Ramos (cell line): ENCODE measurements around the gene ACSF3.

Experiments
- in situ Hi-C: fragments of 300-500 bp; cut with MboI; formaldehyde crosslinking; loops from one replicate; pipeline ENCODE4 v1.14.3; 2022; ENCODE audit warnings: low sequenced_read_pairs; ENCODE audit not compliant: unreplicated experiment

The ACSF3 gene

GRCh38 chr16:89152831-89153700 lies 59.4 kb downstream of the ACSF3 start:
- in situ Hi-C loops: no loop called here

- in situ Hi-C loops: no loop called here
These were observed 60.2 kb downstream of the ACSF3 start for GRCh38 chr16:89153848-89154271.

GRCh38 chr16:89154390-89155183 lies 60.9 kb downstream of the ACSF3 start:
- in situ Hi-C loops: no loop called here

DNA sequence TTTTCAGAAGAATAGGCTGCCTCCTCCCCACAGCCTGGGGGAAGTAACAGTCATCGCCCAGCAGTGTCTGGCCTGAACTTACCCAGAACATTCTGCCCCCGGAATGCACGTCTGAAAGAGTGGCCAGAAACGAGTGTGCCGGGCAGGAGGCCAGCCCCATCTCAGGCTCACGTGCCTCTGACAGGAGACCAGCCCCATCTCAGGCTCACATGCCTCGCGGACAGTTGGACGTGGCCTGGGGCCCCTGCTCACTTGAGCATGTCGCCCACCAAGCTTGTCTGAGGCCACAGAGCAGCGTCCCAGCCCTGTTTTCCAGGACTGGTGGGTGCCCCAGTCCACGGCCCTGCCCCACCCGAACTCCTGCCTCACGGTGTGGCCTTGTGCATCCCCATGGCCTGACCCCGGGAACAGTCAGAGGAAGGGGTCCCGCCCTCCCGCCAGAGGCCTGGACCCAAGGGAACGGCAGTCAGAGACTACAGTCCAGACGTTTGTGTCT lies 61.6 kb downstream of the ACSF3 start:
- in situ Hi-C loops: no loop called here

DNA sequence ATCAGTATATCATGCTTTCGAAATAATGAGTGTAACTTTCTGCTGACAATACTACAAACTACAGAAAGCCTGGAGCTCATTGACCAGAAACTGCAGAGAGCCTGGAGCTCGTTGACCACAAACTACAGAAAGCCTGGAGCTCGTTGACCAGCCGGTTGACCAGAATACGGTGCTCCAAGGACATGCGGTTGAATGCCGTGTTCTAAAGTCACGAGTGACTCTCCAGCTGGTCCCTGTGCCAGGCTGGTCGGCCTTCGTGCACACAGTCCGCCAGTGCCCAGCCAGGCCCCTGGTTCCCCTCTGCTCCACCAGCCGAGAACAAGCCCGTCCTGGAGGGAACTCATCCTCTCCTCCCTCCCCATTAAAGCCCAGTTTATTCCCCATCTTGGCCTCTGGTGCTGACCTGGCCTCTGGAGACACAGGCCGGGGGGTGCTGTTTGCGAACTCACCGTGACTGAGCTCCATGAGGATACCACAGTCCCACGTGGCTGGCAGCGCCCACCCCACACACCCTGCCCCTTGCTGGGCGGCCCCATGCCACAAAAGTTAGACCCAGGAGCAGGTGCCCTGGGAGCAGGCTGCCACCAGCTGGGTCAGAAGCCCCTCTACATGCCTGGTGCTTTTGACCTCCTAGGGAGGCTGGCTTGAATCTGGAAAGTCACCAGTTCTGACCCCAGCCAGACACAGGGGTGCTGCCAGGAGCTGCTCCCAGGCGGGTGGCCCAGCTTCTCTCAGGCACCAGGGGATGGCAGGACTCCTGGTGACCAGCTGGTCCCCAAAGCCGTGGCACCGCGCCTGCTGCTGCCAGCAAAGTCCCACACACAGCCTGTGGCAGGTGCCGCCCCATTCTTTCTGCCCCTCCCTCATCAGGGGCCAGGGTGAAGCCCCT lies 62.4 kb downstream of the ACSF3 start:
- in situ Hi-C loops: no loop called here

- in situ Hi-C loops: no loop called here
These were observed 63.3 kb downstream of the ACSF3 start for GRCh38 chr16:89156740-89157645.

- in situ Hi-C loops: no loop called here
These were observed 64.1 kb downstream of the ACSF3 start for GRCh38 chr16:89157778-89158177.

DNA sequence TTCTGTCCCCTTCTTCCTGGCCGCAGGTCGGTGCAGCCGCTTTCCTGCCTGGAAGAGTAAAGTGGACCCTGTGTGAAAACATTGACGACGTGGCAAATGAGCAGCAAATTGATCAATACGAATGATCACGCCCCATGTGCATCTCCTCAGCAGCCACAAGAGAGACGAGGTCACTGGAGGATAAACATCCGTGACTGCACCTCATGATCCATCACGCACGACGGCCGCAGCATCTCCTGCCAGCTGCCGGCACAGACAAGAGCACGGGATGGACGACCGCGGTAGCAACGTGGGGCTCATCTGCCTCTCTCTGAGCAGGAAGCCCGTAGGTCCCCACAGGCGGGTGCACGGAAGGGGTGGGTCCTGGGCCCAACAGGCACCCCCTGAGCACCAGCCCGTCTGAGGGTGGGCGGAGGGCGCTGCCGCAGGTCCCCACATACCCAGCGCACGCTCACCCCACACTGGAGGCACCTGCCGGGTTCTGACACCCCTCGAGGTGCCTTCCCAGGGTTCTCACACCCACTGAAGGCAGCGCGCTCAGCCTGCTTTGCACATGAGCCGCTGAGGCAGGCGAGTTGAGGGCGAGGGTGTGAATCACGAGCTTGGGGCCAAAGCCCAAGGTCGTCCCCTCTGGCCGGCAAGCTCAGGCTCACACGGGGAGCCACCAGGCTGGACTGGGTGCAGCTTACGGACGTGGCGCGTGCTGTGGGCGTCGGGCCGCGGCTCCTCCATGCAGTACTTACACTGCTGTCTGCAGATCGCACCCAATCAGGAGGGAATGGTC lies 65.6 kb downstream of the ACSF3 start:
- in situ Hi-C loops: no loop called here

DNA sequence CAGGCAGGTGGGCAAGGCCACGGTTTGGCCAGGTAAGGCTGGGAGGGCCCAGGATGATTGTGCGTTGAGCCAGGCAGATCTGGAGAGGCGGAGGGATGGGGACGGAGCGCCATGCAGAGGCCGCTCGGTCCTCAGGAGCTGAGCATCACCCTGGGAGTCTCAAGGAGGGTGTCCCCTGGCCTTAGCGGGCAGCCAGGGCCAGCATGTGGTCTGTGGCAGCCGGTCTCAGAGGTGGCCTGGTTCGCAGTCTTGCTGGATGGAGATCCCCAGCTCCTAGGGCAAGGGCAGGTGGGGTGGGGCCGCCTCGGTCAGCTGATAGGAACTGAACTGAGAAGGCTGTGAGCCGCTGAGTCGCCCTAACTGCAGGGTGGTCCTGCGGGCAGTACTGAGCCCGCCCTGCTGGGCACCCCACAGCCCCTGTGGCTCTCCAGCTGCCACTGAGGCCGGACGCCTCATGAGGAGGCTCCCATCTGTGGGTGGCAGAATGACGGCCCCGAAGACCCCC lies 66.2 kb downstream of the ACSF3 start:
- in situ Hi-C loops: loop anchor here (10.0 kb wide), 1 partner anchor 415 kb away; no protein-coding TSS in a partner anchor

DNA sequence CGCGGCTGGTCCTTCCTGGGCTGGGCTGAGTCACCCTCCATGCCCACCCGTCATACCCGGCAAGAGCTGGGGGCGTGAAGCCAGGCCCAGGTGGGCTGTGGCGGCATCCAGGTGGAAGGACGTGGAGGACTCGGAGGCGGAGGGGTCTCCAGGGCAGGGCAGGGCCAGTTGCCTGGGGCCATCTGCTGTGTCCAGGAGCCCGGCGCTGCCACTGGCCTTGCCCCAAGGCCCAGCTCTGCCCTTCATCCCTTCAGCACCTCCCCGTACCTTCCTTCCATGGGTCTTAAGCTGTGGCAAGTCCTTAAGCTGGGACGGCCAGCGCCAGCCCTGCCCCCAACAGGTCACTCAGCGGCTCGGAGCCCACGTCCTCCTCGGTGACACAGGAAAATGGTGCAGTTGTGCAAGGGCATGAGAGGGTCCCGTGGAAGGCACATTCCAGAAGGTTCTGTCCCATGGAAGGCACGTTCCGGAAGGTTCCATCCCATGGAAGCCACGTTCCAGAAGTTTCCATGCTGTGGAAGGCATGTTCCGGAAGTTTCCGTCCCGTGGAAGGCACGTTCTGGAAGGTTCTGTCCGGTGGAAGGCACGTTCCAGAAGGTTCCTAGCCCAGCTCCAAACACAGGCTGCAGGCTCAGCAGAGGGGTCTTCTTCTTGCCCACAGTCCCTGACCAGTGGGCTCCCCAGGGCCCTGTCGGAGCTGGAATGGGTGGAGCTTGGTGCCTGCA lies 67.5 kb downstream of the ACSF3 start:
- in situ Hi-C loops: loop anchor here (10.0 kb wide), 1 partner anchor 416 kb away; no protein-coding TSS in a partner anchor

GRCh38 chr16:89161763-89162713 lies 68.4 kb downstream of the ACSF3 start:
- in situ Hi-C loops: loop anchor here (10.0 kb wide), 1 partner anchor 417 kb away; no protein-coding TSS in a partner anchor

DNA sequence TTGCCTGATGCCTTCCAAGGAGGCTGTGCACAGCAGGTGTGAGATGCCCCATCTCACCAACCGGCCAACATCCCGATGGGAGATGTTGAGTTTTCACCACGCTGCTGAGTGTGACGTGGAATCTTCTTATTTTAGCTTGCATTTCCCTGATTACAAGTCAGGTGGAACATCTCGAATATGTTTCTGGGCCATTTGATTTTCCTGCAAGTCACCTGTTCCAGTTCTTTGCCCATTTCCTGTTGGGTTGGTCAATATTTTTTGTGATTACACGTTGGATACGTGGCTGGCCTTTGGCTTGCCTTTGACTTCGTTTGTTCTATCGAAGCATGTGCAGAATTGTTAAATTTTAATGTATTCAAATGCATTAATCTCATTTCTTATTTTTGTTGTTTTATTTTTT lies 69.6 kb downstream of the ACSF3 start:
- in situ Hi-C loops: loop anchor here (10.0 kb wide), 1 partner anchor 418 kb away; no protein-coding TSS in a partner anchor

DNA sequence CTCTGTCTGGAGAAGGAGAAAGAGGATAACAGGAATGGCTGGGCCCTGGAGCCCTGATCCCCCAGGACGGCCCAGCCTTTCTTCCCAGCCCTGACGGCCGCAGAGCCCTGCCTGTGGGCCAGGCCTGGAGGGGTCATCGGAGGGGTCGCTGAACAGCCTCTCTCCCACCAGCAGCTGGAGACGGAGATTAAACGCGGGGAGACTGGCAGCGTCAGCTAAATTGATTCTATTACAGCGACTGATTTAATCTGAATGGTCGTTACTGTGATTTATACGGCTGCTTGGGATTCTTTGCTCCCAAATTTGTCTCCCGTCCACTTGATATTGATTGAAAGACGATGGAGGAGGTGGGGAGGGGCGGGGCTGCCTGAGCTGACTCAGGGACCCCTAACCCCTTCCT lies 70.8 kb downstream of the ACSF3 start:
- in situ Hi-C loops: loop anchor here (10.0 kb wide), 1 partner anchor 420 kb away; no protein-coding TSS in a partner anchor

DNA sequence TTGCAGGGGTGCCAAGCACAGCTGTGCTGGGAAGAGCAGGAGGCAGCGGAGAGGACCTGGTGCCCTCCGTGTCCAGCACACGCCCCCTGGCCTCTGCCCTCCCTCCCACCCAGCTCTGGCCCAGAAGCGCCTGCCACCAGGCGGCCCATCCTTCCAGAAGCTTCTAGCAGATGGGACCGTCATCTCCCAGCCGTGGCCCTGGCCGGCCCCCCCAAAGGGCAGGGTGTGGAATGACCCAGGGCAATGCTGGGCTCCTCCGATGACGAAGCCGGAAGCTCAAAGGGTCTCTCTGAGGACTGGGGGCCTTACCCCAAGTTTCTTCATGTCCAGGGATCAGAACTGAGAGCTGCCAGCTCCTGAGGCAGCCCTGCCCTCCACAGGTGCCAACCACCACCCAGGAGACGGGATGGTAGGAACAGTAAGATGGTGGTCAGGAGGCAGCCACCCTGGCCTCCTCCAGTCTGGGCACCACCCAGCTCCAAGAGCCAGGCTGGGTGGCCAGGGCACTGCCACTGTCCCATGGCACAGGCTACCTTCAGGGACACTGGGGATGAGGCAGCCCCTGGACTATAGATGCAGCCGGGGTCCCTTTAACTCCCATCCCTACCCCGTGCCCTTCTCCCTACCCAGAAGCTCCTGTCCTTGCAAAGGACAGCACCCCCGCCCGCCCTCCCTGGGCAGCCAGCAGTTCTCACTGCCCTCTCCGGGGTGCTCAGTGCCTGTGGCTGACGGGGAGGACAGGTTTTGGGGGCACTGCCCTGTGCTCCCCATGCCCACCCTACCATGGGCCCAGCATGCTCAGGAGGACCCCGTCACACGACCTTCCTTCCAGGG lies 71.4 kb downstream of the ACSF3 start:
- in situ Hi-C loops: loop anchor here (5.0 to 10.0 kb wide), 2 partner anchors 348 to 420 kb away; no protein-coding TSS in a partner anchor

DNA sequence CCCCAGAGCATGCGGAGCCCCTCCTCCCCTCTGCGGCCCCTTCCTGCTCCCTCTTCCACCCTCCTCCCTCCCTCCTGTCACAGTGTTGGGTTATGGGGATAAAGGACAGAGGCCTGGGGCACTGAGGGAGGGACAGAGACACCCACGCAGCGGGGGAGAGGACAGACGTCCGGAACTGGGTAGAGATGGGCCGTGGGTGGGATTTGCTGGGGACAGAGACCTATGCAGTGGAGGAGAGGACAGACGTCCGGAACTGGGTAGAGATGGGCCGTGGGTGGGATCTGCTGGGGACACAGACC lies 72.0 kb downstream of the ACSF3 start:
- in situ Hi-C loops: loop anchor here (5.0 to 10.0 kb wide), 2 partner anchors 348 to 421 kb away; no protein-coding TSS in a partner anchor
